ENCODE data around the gene KIF26B. TPM values are rescaled to one million over a fixed set of nuclear protein-coding genes. Genes with fewer than 3 reads are reported as not detected.

KIF26B gene
- total and polyA plus RNA-seq, 2 experiments from 2014 or later: 0.03 to 0.76 TPM

DNA sequence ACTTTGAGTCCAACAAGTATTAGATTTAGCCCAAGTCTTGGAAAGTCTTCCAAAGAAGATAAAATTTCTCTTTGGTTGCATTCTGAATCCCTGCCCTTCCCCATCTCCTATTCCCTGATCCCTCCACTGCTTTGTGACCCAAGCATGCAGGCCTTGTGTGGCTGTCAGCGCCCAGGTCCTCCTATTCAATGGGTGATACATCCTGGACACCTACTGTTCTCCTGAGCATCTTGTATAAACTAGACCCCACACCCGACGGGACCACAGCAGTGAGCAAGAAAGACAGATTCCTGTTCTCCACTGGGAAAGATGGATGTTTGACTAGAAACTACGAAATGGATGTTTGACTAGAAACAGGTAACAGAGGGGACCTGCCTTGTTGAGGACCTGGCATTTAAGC lies 136.6 kb downstream of the KIF26B start (continued):
- TF ChIP-seq, protein P1, sequence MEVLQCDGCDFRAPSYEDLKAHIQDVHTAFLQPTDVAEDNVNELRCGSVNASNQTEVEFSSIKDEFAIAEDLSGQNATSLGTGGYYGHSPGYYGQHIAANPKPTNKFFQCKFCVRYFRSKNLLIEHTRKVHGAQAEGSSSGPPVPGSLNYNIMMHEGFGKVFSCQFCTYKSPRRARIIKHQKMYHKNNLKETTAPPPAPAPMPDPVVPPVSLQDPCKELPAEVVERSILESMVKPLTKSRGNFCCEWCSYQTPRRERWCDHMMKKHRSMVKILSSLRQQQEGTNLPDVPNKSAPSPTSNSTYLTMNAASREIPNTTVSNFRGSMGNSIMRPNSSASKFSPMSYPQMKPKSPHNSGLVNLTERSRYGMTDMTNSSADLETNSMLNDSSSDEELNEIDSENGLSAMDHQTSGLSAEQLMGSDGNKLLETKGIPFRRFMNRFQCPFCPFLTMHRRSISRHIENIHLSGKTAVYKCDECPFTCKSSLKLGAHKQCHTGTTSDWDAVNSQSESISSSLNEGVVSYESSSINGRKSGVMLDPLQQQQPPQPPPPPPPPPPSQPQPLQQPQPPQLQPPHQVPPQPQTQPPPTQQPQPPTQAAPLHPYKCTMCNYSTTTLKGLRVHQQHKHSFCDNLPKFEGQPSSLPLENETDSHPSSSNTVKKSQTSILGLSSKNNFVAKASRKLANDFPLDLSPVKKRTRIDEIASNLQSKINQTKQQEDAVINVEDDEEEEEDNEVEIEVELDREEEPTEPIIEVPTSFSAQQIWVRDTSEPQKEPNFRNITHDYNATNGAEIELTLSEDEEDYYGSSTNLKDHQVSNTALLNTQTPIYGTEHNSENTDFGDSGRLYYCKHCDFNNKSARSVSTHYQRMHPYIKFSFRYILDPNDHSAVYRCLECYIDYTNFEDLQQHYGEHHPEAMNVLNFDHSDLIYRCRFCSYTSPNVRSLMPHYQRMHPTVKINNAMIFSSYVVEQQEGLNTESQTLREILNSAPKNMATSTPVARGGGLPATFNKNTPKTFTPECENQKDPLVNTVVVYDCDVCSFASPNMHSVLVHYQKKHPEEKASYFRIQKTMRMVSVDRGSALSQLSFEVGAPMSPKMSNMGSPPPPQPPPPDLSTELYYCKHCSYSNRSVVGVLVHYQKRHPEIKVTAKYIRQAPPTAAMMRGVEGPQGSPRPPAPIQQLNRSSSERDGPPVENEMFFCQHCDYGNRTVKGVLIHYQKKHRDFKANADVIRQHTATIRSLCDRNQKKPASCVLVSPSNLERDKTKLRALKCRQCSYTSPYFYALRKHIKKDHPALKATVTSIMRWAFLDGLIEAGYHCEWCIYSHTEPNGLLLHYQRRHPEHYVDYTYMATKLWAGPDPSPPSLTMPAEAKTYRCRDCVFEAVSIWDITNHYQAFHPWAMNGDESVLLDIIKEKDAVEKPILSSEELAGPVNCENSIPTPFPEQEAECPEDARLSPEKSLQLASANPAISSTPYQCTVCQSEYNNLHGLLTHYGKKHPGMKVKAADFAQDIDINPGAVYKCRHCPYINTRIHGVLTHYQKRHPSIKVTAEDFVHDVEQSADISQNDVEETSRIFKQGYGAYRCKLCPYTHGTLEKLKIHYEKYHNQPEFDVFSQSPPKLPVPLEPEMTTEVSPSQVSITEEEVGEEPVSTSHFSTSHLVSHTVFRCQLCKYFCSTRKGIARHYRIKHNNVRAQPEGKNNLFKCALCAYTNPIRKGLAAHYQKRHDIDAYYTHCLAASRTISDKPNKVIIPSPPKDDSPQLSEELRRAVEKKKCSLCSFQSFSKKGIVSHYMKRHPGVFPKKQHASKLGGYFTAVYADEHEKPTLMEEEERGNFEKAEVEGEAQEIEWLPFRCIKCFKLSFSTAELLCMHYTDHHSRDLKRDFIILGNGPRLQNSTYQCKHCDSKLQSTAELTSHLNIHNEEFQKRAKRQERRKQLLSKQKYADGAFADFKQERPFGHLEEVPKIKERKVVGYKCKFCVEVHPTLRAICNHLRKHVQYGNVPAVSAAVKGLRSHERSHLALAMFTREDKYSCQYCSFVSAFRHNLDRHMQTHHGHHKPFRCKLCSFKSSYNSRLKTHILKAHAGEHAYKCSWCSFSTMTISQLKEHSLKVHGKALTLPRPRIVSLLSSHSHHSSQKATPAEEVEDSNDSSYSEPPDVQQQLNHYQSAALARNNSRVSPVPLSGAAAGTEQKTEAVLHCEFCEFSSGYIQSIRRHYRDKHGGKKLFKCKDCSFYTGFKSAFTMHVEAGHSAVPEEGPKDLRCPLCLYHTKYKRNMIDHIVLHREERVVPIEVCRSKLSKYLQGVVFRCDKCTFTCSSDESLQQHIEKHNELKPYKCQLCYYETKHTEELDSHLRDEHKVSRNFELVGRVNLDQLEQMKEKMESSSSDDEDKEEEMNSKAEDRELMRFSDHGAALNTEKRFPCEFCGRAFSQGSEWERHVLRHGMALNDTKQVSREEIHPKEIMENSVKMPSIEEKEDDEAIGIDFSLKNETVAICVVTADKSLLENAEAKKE (CRISPR knock-in tag; IDR thresholded peaks at IDR 0.05): no peak
- no peak for TF ChIP-seq ZNF331 (CRISPR knock-in tag; IDR thresholded peaks at IDR 0.05; ENCODE audit: low read depth)
- no peak for TF ChIP-seq STAT1 (IDR thresholded peaks at IDR 0.05; ENCODE audit: unreplicated experiment)
- no peak for TF ChIP-seq CREB1 (CRISPR knock-in tag; IDR thresholded peaks at IDR 0.05; ENCODE audit: low read depth)
- TF ChIP-seq EZH2 (IDR thresholded peaks at IDR 0.05; ENCODE audit: low read depth, unreplicated experiment): no peak
- no peak for TF ChIP-seq NANOG (IDR thresholded peaks at IDR 0.05; ENCODE audit: borderline replicate concordance)

DNA sequence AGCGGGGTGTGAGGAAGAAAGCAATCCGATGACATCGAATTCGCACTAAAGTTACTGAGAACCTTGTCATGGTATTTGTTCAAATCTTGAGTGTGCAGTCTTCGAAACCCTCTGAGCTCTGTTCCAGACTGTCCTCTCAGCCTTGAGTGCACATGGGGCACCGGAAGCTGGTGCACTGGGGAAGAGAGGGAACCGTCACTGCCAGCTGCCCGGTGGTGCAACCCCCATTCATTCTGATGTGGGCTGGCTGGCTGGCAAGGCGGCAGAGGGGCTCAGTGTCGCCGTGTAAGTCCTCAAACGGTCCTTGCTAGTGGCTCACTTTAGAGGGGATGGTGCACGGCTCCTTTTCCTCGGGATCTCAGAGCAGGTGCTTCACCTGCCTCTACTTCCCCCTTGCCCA lies 137.4 kb downstream of the KIF26B start:
- H3F3A ChIP-seq (replicated peaks; ENCODE audit: low read depth): no peaks in the 10 kb centered on the region
- H3K27me3 ChIP-seq (ENCODE audit: insufficient read depth): no peaks in the 10 kb centered on the region
- no peaks in the 10 kb centered on the region for H3K4me1 ChIP-seq (ENCODE audit: insufficient read depth)
- peaks cover 6% of the 10 kb centered on the region; the same call in 1 of the 2 replicates for H3K9me2 ChIP-seq (ENCODE audit: insufficient read depth)
- no peak overlapping the region for H3K4me2 ChIP-seq
- DNase-seq (ENCODE audit: low spot score) (no peak), ATAC-seq (no peak)
- H4K20me1 ChIP-seq (replicated peaks; ENCODE audit: insufficient read depth): no peaks in the 10 kb centered on the region
- no peaks in the 10 kb centered on the region; the same call in 2 of the 3 replicates for H3K4me1 Mint-ChIP-seq
- TF ChIP-seq, protein P1 (CRISPR knock-in tag; IDR thresholded peaks at IDR 0.05): no peak
- no peak for TF ChIP-seq STAT1 (IDR thresholded peaks at IDR 0.05; ENCODE audit: unreplicated experiment)
- TF ChIP-seq ZNF114 (CRISPR knock-in tag; IDR thresholded peaks at IDR 0.05): no peak
- TF ChIP-seq JUNB (IDR thresholded peaks at IDR 0.05; ENCODE audit: unreplicated experiment): no peak
- TF ChIP-seq CREB1 (CRISPR knock-in tag; IDR thresholded peaks at IDR 0.05; ENCODE audit: low read depth): no peak
- no peaks in the 10 kb centered on the region for H3K79me2 ChIP-seq (replicated peaks; ENCODE audit: insufficient read depth)
- no peaks in the 10 kb centered on the region for H3K36me3 Mint-ChIP-seq (ENCODE audit: low read depth)
- no peak overlapping the region for H3K4me3 Mint-ChIP-seq
- no peak overlapping the region for H3K4me3 ChIP-seq
- no peak overlapping the region for H3K27ac ChIP-seq (ENCODE audit: low read depth)
- H2AFZ ChIP-seq: no peak overlapping the region
- H3K9me3 Mint-ChIP-seq: no peaks in the 10 kb centered on the region
- H3K36me3 ChIP-seq (ENCODE audit: insufficient read depth): no peaks in the 10 kb centered on the region
- no peaks in the 10 kb centered on the region for H3K27me3 Mint-ChIP-seq (ENCODE audit: insufficient read depth, low read depth, poor library complexity)
- no peak overlapping the region for H3K27ac Mint-ChIP-seq
